Measurements from ENCODE around the gene PCARE.
A peak's percentile ranks its signal among the peaks of the same experiment; 100 is the strongest.

Gene PCARE

DNA sequence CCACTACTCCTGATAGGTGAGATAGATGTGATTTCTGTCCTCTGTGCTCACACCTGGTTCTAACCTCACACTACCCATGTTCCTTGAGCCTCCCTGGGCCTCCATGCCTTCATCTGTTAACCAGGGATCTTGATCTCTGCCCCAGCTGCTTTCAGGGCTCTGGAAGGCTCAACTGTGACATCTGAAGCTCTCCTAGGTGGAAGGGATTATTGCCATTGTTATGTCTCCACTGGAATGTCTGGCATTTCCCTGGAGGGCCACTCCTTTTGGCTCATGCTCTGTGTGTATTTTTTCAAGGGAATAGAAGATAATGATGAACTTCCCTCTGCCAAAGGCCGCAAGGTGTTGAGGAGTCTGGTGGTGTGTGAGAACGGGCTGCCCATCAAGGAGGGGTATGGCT, 41.2 kb downstream of the PCARE start:
- DNase-seq = no peak

- DNase-seq = no peak
Observed at GRCh38 chr2:29032189-29032588, 42.1 kb downstream of the PCARE start.

DNA sequence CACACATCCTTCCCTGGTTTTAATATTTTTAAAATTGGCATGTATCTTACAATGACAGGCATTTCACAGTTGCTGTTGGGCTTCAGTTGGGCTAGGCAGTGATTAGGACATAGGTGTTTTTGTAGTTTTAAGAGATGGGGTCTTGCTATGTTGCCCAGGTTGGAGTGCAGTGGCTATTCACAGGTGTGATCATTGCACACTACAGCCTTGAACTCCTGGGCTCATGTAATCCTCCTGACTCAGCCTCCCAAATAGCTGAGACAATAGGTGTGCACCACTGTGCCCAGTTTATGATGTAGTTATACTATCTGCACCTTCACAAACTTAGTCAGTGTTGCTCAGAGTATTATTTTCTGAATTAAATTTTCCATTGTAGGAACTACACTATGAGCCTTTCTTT, 43.3 kb downstream of the PCARE start:
- DNase-seq = no peak

DNA sequence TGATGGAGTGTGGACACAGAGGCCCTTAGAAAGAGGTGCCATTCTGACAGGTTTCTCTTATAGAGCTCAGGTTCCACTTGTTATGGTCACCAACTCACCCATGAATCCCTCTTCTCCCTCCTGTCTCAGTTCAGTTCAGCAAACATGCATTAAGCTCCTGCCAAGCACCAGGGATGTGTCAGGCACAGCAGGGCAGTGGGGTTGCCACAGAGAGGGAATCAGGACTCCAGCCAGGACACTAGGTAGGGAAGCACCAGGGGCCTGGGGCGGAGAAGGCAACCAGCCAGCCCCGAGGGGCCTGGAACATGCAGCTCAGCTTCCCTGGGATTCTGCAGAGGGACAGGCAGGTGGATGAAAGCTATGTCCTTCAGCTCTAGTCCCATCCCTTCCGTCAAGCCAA, 48.6 kb downstream of the PCARE start:
- DNase-seq = no peak

DNA sequence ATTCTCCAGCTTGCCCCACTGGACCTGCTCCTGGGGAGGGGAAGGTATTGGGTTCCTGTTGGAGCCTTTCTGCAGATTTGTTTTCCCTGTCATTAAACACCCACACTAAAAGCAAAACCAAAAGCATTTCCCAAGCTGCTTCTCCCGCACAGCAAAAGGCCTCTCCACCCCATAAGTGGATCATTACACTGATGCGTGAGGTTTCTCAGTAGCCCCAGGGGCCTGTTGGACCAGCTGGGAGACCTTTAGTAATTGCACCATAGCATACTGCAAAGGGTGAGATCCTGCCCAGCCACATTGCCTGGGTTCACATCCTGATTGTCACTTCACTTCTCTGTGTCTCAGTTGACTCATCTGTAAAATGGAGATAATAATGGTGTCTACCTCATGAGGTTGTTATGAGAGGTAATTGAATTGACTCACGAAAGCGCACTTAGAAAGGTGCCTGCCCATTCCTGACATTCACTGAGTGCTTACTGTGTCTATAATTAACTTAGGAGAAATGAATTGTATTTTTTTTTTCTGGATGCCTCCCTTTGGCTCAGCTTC, 49.4 kb downstream of the PCARE start:
- no peak for DNase-seq

DNA sequence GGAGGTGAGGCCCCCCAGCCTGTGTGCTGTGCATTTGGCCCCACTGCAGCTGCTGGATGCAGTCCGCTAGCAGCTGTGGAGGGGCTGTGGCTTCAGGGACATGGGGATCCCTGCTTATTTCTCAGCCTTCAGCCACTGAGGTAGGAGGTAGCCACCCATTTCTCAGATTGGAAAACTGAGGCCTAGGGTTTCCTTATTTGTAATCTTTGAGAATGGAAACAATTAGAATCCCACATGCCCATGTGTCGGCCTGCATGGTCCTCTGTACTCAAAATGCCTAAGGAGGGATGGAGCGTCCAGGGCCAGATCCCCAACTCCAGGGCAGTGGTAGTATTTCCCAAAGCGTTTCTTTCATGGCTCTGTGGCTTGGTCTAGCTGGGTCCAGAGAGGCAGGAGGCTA, 51.1 kb downstream of the PCARE start:
- no peak for DNase-seq

DNA sequence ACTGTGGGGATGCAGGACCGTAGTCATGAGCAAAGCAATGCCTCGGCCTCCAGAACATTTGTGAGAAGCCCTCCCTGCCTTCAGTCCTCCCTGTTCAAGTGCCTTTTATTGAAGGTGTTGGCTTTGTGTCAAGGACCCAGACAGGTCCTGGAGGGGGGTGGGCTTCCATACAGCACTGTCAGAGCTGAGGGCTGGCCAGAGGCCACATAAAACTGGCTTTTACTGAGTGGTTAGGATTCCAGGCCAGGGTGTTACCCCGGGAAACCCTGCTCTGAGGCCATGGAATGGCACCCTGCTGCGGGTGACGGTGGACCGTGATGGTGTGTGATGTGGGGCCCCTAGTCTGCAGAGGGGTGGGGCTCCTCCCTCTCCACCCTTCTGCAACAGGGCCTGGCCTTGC, 51.6 kb downstream of the PCARE start:
- DNase-seq = no peak

DNA sequence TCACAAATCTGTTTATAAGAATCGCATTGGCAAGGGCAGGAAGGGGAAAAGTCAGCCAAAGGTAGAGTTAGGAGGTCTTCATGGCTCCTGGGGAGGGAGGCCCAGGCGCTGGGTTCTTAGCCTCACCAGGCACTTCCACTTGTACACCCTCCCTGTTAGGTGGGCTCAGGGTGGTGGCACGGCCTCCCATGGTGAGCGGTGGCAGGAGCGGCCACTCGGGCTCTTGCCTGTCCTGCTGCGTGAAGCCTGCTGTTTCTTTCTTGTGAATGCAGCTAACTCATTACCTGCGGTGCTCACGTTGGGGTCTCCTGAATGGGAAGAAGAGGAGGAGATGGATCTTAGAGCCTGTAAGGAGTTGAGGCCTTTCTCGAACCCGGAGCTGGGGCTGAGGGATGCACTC, 52.4 kb downstream of the PCARE start:
- no peak for DNase-seq

- no peak for DNase-seq
Observed at GRCh38 chr2:29017716-29018435, 56.4 kb downstream of the PCARE start.

DNA sequence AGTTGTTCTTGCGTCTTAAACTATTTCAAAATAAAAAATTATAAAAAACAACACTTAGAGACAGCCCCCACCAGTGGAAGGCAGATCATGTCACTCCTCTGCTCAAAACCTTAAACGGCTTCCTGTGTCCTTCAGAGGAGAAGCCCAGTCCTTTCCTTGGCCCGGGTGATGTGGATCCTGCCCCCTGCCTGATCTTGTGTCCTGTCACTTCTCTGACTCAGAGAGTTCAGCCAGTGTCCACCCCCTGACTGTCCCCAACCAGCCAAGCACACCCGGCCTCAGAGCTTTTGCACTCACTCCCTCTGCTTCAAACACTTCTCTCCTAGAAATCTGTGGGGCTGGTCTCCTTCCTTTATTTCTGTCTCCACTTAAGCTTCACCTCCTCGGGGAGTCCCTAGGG, 57.8 kb downstream of the PCARE start:
- DNase-seq = peak in 1 of 2 donors; percentile 18

DNA sequence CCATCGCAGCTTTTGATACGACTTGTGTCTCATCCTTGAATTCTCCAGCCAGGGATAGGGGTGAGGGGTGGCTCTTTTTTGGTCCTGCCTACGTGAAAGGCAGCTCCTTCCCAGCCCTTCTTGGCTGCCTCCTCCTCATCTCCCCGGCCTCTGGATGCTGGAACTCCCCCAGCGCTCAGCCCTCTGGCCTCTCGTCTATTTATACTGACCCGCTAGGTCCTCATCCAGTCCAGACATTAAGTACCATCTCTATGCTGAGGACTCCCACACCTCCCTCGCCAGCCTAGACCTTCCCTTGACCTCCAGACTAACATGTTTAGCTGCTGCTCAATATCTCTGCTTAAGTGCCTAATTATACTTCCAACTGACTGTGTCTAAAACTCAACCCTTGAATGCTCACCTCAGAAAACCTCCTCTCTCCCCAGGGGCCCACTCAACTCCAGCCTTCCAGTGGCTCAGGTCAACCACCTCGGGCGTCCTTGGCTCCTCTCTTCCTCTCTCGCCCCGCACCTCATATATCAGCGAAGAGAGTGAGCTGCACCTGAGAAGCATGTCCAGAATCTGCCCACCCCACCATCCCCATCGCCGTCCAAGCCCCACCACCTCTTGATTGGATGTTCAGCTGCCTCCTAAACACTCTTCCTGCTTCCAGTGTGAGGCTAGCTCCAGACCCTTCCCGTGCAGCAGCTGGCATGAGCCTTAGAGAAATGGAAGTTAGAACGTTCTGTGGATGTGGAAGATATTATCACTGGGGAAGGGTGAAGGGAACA, 58.4 kb downstream of the PCARE start:
- no peak for DNase-seq

DNA sequence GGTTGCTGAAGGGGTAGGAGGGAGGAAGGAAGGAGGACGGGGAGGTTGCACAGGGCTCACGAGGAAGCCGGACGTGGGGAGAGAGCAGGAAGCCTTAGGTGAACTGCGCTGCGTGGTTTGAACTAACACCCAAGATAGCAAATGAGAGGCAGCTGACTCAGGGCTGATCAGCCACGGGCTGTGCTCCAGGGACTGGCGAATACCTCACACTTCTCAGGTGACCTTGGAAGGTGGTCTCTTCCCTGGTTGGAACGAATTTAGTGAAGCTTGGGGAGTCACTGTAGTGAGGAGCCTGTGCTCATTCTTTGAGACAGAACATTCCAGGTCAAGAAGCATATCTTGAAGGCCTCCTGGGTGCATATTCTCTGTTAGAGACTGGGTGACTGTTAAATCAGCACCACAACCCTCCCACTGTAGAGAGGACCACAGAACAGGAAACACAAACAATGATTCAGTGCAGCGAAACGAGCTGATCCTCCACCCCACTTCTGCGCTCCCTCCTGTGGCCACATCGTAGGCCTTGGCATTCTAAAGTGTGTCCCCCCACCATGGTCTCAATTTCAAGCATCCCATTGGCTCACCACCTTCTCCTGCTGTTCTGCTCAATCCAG, 59.4 kb downstream of the PCARE start:
- DNase-seq = peak; percentile 63 to 71

- no peak for DNase-seq
Observed at GRCh38 chr2:29014331-29014730, 60.0 kb downstream of the PCARE start.

- DNase-seq = no peak
Observed at GRCh38 chr2:29013057-29013780, 61.1 kb downstream of the PCARE start.

- DNase-seq = peak; percentile 57 to 68
Observed at GRCh38 chr2:29012211-29012681, 62.1 kb downstream of the PCARE start.

All from CD4-positive, alpha-beta T cell treated with Interleukin-1 beta for 1 hour (primary cell).